Measurements from ENCODE around the gene TEX19.
"Not testable (repeated sequence)": the region's sequence is repeated elsewhere in the genome, so short reads cannot be mapped to it uniquely, and the experiment has no call there.

Gene TEX19

DNA sequence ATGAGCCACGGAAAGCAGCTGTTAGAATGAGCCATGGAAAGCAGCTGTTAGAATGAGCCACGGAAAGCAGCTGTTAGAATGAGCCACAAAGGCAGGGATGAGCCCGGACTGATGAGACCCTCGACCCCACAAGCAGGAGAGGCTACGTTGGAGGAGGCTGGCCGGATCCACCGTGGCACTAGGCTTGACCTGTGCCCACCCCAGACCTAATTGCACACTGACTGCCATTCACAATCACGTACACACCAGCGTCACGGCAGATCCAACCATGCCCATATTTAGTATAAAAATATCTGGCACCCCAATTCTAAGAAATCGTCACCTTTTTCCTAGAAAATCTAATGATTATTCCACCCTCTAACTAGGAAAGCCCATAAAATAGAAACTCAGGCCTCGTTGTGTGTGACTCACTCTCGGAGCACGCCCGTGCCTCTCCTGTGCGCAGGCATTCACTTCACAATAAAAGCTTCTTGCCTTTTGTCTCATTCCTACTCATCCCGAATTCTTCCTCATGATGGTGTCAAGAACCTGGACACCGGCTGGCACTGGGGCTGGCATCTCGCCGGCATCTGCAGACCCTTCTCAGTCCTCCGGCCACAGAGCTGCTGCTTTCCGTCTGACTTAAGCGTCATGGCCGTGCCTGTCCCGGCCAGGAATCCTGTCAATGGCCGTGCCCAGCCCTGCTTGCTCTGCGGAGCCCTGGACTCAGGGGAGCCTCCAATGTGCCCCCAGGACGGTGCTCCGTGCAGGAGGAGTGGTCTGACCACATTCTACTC is 20.0 kb upstream of the TEX19 start:
- DNase-seq (ENCODE audit: low read depth in 2 of 2): no peak

DNA sequence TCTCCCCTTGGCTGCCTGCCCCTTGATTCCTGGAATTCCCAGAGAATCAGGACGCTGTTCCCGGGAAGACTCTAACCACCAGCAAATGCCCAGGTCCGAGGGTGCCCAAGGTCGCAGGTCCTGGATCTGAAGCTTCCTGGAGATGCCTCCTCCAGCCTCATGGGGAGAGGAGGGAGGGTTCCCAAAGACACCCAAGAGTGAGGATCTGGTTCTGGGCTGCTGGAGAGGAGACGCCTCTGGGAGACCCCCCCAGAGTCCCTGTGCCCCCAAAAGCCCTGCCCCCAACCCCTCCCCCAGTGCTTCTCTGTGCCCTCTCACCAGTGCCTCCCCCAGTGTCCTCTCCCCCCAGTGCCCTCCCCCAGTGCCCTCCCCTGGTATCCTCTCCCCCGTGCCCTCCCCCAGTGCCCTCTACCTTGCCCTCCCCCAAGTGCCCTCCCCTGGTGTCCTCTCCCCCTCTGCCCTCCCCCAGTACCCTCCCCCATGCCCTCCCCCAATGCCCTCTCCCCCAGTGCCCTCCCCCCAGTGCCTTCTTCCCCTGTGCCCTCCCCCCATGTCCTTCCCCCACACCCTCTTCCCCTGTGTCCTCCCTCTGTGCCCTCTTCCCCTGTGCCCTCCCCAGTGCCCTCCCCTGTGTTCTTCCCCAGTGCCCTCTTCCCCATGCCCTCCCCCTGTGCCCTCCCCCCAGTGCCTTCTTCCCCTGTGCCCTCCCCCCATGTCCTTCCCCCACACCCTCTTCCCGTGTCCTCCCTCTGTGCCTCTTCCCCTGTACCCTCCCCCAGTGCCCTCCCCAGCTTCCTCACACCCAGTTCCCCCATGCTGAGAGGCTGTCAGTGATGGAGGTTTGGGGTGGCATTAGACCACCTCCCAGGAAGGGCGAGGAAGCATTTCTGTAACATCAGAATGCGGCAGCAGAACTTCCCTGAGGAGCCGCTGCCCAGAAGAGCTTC is 19.1 kb upstream of the TEX19 start:
- DNase-seq (ENCODE audit: low read depth in 2 of 2): no peak

DNA sequence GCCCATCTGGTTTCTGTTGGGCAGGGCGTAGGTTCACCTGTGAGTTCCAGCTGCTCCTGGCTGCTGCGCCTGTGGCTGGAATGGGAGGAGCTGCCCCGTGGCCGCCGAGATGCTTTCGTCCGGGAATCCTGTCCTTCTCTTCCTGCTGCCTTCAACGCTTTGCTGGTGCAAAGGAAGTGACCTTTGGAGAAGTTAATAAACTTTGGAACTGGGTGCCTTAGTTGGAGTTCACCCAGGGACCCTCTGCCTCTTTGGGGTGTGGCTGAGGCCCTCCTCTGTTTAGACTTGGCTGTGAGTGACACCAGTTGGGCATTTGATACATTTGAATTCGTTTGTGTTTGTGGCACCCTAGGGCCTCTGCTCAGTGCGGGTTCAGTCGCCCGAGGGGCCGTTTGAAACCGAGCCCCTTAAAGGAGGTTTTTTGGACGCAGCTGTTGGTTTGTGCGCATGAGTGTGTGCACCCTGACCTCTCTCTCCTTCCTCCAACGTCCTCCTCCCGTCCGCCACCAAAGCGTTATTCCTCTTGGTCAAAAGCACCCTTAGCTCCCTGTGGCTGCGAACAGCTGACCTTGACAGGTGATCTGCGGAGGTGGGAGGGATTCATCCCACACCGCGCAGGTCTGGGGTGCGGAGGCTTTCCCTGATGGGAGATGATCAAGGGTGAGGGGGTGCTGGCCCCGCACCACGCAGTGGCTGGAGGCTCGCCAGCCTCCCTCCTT is 16.5 kb upstream of the TEX19 start:
- no peak for DNase-seq (ENCODE audit: low read depth in 2 of 2)

DNA sequence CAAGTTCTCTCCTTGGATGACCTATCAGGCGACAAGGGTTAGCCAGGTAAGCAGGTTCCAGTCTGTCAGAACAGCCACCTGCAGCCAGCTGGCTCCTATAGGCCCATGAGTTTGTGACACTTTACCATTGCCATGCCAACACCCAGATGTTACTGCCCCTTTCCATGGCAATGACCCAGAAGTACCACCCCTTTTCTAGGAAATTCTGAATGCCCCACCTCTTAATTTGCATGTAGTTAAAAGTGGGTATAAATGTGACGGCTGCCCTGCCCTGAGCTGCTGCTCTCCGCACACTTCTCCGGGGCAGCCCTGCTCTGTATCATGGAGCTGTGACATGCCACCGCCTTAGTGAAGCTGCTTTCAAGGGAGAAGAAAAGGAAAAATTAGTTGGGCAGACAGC is 15.5 kb upstream of the TEX19 start:
- no peak for DNase-seq (ENCODE audit: low read depth in 2 of 2)

DNA sequence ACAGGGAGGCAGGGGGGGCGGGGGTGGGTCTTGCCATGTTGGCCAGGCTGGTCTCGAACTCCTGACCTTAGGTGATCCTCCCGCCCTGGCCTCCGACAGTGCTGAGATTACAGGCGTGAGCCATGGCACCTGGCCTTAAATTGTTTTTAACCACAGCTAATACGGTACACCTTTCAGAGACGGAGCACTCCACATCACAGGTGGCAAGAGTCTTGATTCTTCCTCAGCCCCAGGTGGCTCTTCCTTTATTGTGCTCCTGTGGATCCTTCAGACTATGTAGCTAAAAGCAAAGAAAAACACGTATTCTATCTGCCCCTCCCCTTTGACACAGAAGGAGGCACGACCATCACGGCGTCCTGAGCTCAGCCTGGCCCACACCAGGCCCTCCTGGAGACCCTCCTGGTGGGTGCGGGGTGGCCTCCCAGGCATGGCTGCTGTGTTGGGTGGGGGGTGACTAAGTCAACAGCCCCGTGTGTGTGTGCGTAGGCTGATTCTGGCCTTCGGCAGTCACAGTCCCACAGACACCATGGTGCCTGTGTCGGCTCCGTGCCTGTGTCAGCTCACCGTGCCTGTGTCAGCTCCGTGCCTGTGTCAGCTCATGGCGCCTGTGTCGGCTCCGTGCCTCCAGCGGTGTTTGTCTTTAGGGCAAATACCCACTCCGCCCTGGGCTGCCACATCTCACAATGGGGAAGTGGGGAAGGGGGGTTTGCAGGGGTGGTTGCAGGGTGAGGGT is 14.7 kb upstream of the TEX19 start:
- DNase-seq (ENCODE audit: low read depth in 2 of 2): no peak

DNA sequence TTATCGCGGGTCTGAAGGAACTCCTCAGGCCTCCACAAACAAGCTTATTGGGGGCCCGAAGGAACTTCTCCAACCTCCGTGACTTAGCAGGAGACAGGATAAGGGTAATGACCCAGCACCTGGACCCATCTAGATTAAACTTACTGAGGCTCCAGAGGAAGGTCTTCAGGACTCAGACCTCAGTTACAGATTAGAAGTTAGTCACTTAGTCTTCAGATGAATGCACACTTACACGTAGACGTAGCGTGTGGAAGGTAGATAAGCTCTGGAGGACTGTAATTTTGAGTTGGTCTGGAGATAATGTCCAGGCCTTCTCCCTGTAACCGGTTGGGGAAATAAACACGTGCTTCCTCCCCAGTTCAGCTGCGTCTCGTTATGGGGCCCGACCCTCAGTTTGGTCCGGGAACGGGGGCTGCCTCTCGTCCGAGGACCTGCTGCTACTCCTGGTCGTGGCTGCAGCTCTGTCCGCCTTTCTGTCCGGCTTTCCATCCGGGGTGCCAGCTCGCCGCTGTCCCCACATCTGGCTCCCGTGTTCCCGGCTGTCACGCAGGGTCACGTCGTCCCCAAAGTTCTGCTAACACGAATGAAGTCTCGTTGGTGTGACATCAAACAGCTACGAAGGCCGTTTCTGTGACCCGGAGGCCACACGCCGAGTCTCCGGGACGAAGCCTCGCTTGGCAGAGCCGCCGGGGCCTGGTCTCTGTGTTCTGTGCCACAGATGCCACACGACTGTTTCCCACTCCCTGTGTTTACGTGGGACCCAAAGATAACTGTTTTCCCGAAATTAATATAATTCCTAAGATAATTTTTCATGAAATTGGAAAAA is 13.7 kb upstream of the TEX19 start:
- no peak for DNase-seq (ENCODE audit: low read depth in 2 of 2)

DNA sequence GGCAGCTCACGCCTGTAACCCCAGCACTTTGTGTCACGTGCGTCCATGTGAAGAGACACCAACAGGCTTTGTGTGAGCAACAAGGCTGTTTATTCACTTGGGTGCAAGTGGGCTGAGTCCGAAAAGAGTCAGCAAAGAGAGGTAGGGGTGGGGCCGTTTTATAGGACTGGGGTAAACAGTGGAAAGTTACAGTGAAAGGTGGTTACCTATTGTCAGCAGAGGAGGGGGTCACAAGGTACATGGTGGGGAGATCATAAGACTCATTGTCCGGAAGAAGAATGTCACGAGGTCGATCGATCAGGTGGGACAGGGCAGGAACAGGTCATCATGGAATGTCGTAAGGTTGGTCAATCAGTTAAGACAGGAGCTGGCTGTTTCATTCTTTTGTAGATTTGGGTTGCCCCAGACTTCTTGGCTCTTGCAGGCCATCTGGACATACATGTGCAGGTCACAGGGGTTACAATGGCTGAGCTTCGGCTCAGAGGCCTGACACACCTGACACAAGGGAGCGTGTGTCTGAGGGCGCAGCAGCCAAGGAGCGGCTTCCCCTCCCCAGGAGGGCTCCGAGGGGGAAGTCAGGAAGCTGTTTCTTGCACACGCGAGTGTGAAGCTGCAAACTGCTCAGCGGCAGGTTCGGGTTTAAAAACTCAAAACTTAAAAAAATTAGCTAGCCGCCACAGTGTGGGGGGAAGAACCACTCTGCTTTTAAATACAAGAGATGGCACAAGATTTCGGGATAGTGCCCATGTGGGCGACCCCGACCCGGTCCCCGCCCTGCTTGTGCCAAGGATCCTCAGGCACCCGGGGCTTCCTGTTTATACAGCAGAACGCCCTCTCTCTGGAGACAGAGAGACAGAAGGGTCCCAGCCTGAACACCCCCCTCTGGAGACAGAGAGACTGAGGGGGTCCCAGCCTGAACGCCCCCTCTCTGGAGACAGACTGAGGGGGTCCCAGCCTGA is 12.4 kb upstream of the TEX19 start:
- DNase-seq (ENCODE audit: low read depth in 2 of 2): no peak

DNA sequence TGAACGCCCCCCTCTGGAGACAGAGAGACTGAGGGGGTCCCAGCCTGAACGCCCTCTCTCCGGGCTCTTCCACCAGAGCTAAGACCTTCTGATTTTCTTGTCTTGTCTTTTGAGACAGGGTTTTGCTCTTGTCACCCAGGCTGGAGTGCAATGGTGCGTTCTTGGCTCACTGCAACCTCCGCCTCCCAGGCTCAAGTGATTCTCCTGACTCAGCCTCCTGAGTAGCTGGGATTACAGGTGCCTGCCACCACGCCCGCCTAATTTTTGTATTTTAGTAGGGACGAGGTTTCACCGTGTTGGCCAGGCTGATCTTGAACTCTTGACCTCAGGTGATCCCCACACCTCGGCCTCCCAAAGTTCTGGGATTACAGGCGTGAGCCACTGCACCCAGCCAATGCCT is 11.1 kb upstream of the TEX19 start:
- DNase-seq (ENCODE audit: low read depth in 2 of 2): not testable (repeated sequence)

DNA sequence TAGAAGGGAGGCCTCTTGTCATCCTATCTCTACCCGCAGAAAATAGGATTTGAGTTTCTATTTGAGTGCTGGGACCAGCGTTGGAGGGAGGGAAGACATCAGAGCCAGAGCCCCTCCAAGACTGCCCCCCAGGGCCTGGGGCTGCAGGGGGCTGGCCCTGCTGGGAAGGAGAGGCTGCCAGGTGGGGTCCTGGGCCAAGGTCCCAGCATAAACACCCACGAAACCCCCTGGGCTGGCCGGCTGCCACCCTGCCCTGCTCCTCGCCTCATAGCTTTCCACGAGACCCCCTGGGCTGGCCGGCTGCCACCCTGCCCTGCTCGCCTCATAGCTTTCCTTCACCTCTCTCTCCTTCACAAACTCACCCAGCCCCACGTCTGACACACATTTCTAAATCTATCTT is 10.6 kb upstream of the TEX19 start:
- DNase-seq (ENCODE audit: low read depth in 2 of 2): no peak

DNA sequence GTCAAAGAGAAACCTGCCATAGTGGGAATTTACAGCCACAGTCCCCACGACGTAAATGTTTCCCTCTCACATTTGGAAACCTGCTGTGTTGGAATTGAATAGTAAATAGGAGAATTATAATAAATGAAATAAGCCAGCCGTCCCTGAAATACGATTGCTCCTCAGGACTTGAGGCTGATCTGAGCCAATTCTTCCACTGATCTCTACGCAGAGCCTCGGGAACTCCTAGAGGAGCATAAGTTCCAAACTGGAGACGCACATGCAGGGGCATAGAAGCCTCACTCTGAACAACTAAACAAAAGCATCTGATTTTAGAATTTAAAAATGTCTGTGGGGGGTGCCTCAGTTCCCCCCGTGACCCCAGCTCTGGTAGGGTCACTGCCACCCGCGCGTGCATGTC is 10.2 kb upstream of the TEX19 start:
- no peak for DNase-seq (ENCODE audit: low read depth in 2 of 2)

DNA sequence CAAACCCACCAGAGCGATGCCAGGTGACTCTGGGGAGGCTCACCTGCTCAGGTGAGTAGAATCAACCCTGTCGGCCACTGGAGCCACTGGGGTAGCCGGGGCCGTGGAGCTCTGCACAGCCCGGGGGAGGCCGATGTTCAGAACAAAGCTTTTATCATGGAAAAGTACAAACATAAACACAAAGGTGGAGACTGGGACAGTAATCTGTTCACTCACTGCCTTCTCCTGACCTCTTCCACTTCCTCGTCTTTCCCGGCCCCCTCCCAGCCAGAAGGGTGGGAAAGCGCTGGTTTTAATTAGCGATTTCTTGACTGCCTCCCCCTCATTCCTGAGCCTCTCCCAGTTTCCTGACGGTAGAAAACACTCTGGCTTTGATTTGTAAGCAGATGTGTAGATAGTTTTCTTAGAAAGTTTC is 9.8 kb upstream of the TEX19 start:
- no peak for DNase-seq (ENCODE audit: low read depth in 2 of 2)

DNA sequence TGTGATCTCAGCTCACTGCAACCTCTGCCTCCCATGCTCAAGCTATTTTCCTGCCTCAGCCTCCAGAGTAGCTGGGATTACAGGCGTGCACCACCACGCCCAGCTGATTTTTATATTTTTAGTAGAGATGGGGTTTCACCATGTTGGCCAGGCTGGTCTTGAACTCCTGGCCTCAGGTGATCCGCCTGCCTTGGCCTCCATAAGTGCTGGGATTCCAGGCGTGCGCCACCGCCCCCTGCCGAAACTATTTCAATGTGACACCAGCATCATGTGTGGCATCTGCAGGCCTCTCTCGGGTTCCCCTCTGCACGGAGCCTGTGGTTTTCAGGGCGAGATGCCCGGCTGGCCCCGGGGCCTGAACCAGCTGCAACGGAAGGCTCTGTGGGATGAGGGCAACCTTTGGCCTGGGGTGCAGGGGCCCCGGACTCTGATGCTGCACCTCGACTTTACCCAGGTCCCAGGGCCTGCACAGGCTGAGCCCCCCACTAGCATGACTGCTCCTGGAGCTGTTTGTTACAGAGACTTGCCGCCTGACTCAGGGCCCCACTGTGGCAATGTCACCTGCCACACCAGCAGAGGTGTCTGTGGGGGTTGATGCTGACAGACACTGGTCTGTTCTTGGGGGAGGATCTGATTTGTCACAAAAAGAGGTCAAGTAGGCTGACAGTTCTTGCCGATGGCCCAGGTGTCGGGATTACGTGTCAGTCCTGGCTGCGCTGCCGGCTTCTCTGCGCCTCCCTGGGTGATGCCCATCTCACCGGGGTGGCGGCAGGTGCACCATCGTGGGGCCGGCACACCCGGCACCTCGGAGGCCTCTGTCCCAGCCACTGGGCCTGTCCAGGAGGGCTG is 8.6 kb upstream of the TEX19 start:
- DNase-seq (ENCODE audit: low read depth in 2 of 2): peak in 1 of 2 experiments; percentile 45

DNA sequence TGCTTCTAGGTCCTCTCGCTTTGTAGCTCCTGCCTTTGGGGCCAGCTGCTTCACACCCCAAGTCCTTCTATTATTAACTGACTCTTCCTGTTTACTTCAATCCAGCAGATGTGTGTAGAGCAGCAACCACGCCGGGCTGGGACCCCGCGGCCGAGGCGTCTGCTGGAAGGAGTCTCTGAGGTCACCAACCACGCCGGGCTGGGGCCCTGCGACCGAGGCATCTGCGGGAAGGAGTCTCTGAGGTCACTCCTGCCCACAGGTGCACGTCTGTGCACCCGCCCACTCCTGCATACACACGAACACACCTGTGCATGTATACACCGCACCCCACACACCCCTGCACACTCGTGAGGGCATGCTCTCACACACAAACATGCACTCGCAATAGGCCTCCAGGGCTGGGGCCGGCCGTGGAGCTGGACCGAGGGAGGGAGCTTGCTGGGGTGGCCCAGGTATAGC is 7.8 kb upstream of the TEX19 start:
- no peak for DNase-seq (ENCODE audit: low read depth in 2 of 2)

DNA sequence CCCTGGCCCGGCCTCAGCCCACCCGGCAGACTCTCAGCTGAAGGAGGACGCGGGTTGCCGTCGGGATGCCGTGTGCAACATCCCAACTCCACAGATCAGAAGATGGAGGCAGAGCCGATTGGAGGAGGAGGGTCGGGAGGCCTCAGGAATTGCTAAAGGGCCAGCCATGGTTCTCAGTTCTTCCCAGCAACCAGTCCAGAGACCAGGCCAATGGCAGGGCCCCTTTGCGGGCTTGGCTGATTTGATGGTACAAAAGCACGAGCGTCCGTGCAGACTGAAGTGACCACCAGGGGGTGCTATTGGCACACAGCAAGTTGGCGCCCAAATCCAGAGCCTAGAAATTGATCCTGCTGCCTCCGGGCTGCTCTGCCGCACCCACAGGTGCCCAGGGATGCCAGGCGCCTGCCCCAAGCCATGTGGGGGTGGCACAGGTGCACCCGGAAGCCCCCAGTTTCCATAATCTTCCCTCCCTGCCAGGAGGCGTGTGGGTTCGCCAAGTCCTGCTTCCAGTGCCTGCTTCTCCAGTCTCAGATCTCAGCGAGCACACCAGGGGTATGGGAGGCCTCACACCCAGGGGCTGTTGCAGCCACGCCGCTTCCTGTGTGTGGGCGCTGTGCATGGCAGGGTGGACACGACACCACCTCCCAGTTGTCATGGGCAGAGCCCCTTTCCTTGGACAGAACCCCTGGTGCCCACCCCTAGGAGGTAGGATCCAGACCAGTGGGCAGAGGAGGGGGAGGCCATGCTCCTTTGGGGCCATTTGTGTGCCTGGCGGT is 7.1 kb upstream of the TEX19 start:
- peak; percentile 65 to 80 for DNase-seq (ENCODE audit: low read depth in 2 of 2)

DNA sequence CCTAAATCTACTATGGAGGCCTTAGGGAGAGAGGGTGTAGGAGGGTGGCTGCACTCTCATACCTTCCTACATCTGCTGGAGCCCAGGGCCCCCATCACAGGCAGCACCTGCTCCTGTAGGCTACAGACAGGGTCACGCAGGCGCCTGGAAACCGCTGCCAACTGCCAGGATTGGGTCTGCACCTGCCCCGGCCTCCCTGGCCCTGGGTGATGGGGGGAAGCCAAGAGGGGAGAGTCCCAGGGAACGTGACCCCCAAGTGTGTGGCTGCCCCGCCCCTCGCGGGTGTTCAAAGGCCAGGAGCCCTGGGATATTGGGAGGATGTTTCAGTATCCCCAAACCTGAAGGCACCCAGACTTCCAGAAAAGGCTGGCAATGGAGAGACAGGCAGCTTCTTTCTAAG is 5.6 kb upstream of the TEX19 start:
- no peak for DNase-seq (ENCODE audit: low read depth in 2 of 2)

DNA sequence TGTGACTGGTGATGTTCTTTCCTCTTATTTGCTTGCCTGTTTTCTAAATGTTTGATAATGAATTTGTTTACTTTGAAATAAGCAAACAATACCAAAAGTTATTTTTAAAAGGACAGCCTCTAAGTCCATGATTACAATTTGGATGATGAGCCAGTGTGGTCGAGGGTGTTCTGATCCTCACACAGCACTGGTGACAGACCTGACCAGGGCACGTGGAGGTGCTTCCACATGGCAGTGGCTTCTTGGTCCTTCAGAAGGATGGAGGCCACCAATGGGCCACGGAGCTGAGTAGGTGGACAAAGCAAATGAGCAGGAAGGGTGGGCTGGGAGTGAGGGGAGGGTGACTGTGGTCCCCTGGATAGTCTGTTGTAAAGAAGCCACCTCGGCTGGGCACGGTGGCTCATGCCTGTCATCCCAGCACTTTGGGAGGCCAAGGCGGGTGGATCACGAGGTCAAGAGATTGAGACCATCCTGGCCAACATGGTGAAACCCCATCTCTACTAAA is 4.2 kb upstream of the TEX19 start:
- no peak for DNase-seq (ENCODE audit: low read depth in 2 of 2)

DNA sequence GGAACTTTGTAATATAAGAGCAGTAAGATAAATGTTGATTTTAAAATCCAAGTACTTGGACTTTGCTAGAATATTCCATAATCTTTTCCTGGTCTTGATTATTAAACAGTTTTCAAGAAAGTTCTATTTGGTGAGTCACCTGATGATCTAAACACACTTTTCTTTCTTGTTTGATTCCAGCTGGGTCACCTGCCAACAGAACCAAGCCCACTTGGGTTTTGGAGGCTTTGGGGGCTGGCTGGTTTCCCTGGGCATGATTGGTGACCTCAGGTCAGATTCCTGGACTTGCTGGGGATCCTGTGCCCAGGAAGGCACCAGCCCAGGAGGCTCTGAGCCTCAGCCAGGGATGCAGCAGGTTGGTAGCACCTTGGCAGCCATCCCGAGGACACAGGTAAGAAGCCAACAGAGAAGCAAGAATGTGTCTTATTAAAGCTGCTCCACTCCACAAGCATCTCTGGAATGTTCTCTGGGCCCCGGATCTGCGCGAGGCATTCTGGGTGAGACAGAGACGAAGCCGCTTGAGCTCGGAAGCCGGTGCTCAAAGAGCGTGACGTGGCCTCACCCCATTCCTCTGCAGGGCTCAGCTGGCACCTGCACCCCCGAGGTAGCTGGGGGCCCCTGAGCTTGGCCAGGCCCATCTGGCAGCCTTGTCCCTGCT is 3.1 kb upstream of the TEX19 start:
- DNase-seq (ENCODE audit: low read depth in 2 of 2): no peak
